Fibroblast of the aortic adventitia (primary cell): Measurements from ENCODE around the gene PTPRZ1. TPM values are rescaled to one million over a fixed set of nuclear protein-coding genes. Genes with fewer than 3 reads are reported as not detected.

ENCODE experiments used
- DNase-seq: peaks from one replicate; pipeline ENCODE4 v3.0.0-alpha.2; 2010; ENCODE audit warnings: low read depth
- H3K4me3 ChIP-seq: 2 replicates; pipeline ENCODE4 v1.5.1; 2011; ENCODE audit warnings: low read depth, mild to moderate bottlenecking, control low read depth, low read length, moderate library complexity
- CTCF ChIP-seq: IDR thresholded peaks from 2 replicates; pipeline ENCODE4 v1.5.1; 2011; ENCODE audit warnings: mild to moderate bottlenecking, low read length, control low read depth, inconsistent platforms; ENCODE audit not compliant: insufficient read depth
- total RNA-seq: library from RNA; depleted of rRNA; stranded (reverse); fragments of >200 nt; gene quantifications from 2 replicates; pipeline ENCODE4 v1.2.3, GENCODE V29; 2012; ENCODE audit warnings: low replicate concordance

PTPRZ1 gene
- total RNA-seq, 1 donor: 0.72 TPM

DNA sequence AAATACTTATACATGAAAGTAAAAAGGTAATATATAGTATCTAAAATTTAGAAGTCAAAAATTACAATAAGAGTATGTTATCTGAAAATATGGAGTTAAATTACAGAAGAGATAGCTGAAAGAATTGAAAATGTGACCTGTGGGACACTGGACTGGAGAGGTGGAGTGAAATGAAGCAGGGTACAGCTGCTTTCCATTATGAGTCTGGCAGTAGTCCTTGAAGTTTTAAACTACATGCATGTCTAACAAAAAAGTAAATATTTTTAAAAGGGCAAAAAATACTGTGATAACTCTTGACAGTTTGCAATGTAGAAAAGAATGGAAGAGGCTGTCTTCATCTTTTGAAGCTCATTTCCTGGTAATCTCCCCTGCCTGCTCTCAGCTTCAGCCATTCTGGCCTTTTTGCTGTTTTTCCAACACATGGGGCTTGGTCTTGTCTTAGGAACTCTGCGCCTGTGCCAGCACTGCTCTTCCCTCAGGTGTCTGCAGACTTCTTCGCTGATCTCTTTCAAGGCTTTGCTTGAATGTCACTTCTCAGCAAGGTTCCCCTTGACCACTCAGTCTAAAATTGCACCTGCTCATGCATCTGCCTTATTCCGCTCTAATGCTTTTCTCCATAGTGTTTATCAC lies 36.9 kb downstream of the PTPRZ1 start:
- DNase-seq: peak; percentile 57
- TF ChIP-seq CTCF: no peak
- H3K4me3 ChIP-seq: no peak overlapping the region

DNA sequence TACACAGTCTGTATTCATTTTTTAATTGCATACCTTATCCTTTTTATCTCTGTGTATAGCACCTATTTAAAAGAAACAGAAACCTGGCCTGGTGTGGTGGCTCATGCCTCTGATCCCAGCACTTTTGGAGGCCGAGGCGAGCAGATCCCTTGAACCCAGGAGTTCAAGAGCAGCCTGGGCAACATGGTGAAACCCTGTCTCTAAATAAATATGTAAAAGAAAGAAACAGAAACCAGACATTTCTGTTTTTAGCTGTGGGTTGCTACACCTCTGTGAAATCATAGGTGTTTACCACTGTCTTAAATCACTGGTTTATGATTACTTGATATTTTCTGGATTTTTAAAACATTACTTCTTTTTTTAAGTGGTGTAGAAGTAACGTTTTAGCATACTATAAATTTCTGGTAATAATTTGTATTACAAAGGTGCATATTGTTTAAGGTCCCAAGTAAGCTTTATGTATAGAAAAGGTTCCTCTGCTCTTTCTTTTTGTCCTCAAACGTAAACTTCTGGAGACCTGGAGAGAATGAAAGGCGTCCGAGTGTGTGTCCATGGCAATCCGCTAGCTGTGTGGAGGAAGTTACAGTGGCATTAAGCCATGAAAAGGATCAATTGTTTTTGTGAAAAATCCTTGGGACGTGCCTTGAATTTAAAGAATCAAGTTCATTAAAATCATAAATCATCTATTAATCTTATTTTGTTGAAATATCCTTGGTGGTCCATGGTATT lies 41.1 kb downstream of the PTPRZ1 start:
- no peak for DNase-seq
- no peak for TF ChIP-seq CTCF
- no peak overlapping the region for H3K4me3 ChIP-seq

DNA sequence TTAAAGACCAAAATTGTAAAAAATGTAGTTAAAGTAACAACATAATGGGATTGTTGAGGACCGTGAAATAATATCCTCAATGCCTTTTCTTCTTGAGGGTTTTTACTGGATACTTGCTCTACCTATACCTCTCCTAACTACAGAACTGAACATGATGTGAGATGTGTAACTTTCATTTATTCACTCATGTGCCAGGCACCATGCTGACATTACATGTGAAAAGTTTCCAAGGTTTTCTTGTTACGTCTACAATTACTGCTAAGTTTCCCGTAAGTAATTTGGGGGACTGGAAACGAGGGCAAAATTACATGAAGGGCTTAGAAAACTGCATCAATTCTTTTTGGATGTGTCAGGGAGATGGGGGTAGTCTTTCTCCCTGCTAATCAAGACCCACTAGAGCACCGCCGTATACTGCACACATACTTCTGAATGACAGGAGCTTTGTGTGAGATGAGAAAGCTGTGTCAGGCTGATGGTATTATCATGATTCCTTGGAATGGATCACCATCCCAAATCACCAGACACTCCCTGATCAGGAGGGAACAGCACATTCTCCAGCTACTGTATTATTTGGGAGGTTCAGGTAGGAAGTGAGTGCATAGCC lies 41.8 kb downstream of the PTPRZ1 start:
- no peak for TF ChIP-seq CTCF
- no peak overlapping the region for H3K4me3 ChIP-seq
- no peak for DNase-seq

DNA sequence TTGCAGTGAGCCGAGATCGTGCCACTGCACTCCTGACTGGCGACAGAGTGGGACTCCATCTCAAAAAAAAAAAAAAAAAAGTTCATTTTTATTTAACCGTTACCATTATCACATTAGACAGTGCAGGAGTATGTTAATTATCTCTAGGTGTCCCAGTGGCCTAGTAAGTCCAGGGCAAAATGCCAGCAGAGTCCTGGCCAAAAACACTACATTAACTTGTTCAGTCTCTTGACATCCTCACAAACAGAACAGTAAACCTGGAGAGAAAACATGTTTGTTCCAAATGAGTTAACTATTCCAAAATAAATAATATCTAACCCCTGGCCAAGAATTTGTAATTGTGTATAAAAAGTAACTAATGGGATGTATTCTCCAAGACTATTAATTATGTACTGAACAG lies 43.2 kb downstream of the PTPRZ1 start:
- no peak for DNase-seq
- no peak for TF ChIP-seq CTCF

GRCh38 chr7:121919986-121920385 lies 47.0 kb downstream of the PTPRZ1 start:
- no peak overlapping the region for H3K4me3 ChIP-seq
- no peak for DNase-seq
- TF ChIP-seq CTCF: no peak

More for the DNA sequence above, 43.2 kb downstream of the PTPRZ1 start:
- no peak overlapping the region for H3K4me3 ChIP-seq

DNA sequence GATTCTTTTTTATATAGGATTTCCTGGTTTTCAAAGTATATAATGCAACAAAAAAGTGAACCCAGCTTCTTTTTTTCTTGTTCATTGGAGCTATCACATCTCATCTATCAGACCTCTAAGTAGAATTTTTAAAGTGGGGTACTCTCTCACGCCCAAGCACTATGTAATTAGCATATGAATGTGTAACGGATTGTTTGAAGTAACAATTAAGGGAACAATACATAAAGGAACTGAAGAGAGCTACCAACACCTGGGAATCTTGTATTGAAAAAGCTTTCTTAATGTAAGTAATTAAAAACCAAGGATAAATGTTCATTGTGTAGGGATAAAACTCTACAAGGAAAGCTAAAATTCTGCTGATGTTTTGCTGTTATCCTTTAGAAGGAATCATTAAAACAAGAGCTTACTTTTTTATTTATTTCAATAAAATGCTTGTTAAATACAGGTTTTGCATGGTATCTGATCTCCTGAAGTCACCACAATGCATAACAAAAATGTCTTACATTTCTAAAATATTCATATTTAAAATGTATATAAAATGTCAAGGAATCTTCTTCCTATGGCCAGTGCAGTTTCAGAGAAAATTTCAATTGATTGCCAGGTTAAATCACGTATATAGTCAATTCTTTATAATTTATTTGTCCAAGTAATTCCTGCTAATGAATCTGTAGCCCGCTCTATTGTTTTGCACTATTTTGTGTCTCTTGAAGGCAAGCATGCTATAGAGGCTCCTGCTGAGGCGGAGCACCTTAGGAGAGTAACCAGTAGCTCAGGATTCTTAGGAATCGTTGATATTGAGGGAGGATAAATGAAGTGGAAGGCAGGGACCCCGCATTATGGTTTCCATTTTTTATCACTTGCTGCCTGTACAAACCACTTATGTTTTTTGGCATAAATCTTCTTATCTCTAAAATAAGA lies 51.6 kb downstream of the PTPRZ1 start:
- DNase-seq: no peak
- no peak overlapping the region for H3K4me3 ChIP-seq
- TF ChIP-seq CTCF: no peak
